ENCODE data around the gene EMILIN3.

GRCh38 chr20:41358230-41358629, 8.4 kb downstream of the EMILIN3 start:
- no peak for TF ChIP-seq CTCF (IDR thresholded peaks at IDR 0.05 in 4 of 5, conservative IDR thresholded peaks at IDR 0.05 in 1 of 5)
- no peak for TF ChIP-seq POLR2A (IDR thresholded peaks at IDR 0.05)
